OCI-LY3 (cell line): ENCODE results near the gene OPRL1.

Source experiments
- H2AFZ ChIP-seq: fragments of 200-600, 300-600 bp; shearing (Covaris generic); 2 replicates; pipeline ENCODE4 v1.6.0; 2014; ENCODE audit warnings: antibody characterized with exemption, low read depth, low read length
- H3K27ac ChIP-seq: fragments of 200-600, 300-600 bp; sonication (generic); 2 replicates; pipeline ENCODE4 v1.5.1; 2014; ENCODE audit warnings: mild to moderate bottlenecking, low read length, moderate library complexity, mixed read lengths
- H3K27me3 ChIP-seq: fragments of 200-600, 300-600 bp; sonication (generic); 2 replicates; pipeline ENCODE4 v1.6.1; 2014; ENCODE audit warnings: low read depth, low read length, mixed read lengths
- H3K36me3 ChIP-seq: fragments of 200-600, 300-600 bp; sonication (generic); replicated peaks from 2 replicates; pipeline ENCODE3; 2014; ENCODE audit warnings: low read depth, low read length, mixed read lengths
- H3K4me1 ChIP-seq: fragments of 300-600, 200-600 bp; sonication (generic); 2 replicates; pipeline ENCODE4 v1.6.1; 2014; ENCODE audit warnings: low read length, mixed read lengths
- H3K4me2 ChIP-seq: fragments of 200-600, 300-600 bp; sonication (generic); 2 replicates; pipeline ENCODE4 v1.6.1; 2014; ENCODE audit warnings: low read length, mixed read lengths
- H3K4me3 ChIP-seq: fragments of 300-600, 200-600 bp; sonication (generic); 2 replicates; pipeline ENCODE4 v1.5.1; 2014; ENCODE audit warnings: antibody characterized with exemption, mild to moderate bottlenecking, low read length, moderate library complexity
- H3K79me2 ChIP-seq: fragments of 300-600, 200-600 bp; shearing (Covaris generic); 2 replicates; pipeline ENCODE4 v1.6.1; 2014; ENCODE audit warnings: mild to moderate bottlenecking, low read length, mixed read lengths
- H3K9ac ChIP-seq: fragments of 300-600, 200-600 bp; shearing (Covaris generic); 2 replicates; pipeline ENCODE4 v1.6.0; 2014; ENCODE audit warnings: mild to moderate bottlenecking, low read length, moderate library complexity
- H3K9me3 ChIP-seq: fragments of 200-600, 300-600 bp; shearing (Covaris generic); 2 replicates; pipeline ENCODE4 v1.6.1; 2014; ENCODE audit warnings: low read length, mixed read lengths; ENCODE audit not compliant: insufficient read depth
- H4K20me1 ChIP-seq: fragments of 200-600, 300-600 bp; sonication (generic); 2 replicates; pipeline ENCODE4 v1.6.1; 2016; ENCODE audit warnings: low read length, mixed read lengths; ENCODE audit not compliant: insufficient read depth
- CTCF ChIP-seq: fragments of 200-600, 300-600 bp; sonication (generic); IDR thresholded peaks from 2 replicates; pipeline ENCODE4 v1.5.1; 2014; ENCODE audit warnings: antibody characterized with exemption, low read length, low read depth
- EZH2phosphoT487 ChIP-seq: fragments of 200-600 bp; shearing (Covaris generic); IDR thresholded peaks from 2 replicates; pipeline ENCODE4 v1.6.1; 2018; ENCODE audit warnings: antibody characterized with exemption, mixed run types, low read depth

Gene OPRL1

GRCh38 chr20:64096535-64096934 lies 16.7 kb downstream of the OPRL1 start:
- no peak for TF ChIP-seq EZH2phosphoT487
- no peak for TF ChIP-seq CTCF
- H3K36me3 ChIP-seq, result no peaks in the 10 kb centered on the region
- peaks cover 31% of the 10 kb centered on the region for H3K4me1 ChIP-seq
- H3K9ac ChIP-seq, result no peak overlapping the region
- H3K9me3 ChIP-seq, result no peaks in the 10 kb centered on the region
- H3K4me2 ChIP-seq, result no peak overlapping the region
- no peak overlapping the region for H3K27ac ChIP-seq
- peaks cover 13% of the 10 kb centered on the region for H3K27me3 ChIP-seq
- no peaks in the 10 kb centered on the region for H4K20me1 ChIP-seq
- no peaks in the 10 kb centered on the region for H3K79me2 ChIP-seq
- H2AFZ ChIP-seq, result no peak overlapping the region
- H3K4me3 ChIP-seq, result no peak overlapping the region

- no peak overlapping the region for H3K27ac ChIP-seq
- H3K4me2 ChIP-seq, result no peak overlapping the region
- H3K9ac ChIP-seq, result no peak overlapping the region
- H2AFZ ChIP-seq, result no peak overlapping the region
- no peaks in the 10 kb centered on the region for H3K36me3 ChIP-seq
- peaks cover 16% of the 10 kb centered on the region for H3K27me3 ChIP-seq
- H3K79me2 ChIP-seq, result no peaks in the 10 kb centered on the region
- H3K9me3 ChIP-seq, result no peaks in the 10 kb centered on the region
- H3K4me1 ChIP-seq, result peaks cover 34% of the 10 kb centered on the region
- H4K20me1 ChIP-seq, result no peaks in the 10 kb centered on the region
- no peak overlapping the region for H3K4me3 ChIP-seq
- TF ChIP-seq EZH2phosphoT487, result no peak
- TF ChIP-seq CTCF, result no peak
Observed at GRCh38 chr20:64098471-64099013, 18.7 kb downstream of the OPRL1 start.

- H3K27ac ChIP-seq, result peak overlapping the region; percentile 6; the same call in 1 of the 2 replicates
- H3K36me3 ChIP-seq, result no peaks in the 10 kb centered on the region
- H3K27me3 ChIP-seq, result peaks cover 18% of the 10 kb centered on the region
- no peak overlapping the region for H3K4me3 ChIP-seq
- H3K4me1 ChIP-seq, result peaks cover 34% of the 10 kb centered on the region
- no peaks in the 10 kb centered on the region for H3K9me3 ChIP-seq
- no peaks in the 10 kb centered on the region for H3K79me2 ChIP-seq
- no peak overlapping the region for H2AFZ ChIP-seq
- no peaks in the 10 kb centered on the region for H4K20me1 ChIP-seq
- no peak overlapping the region; the same call in 1 of the 2 replicates for H3K4me2 ChIP-seq
- H3K9ac ChIP-seq, result no peak overlapping the region
- no peak for TF ChIP-seq CTCF
- TF ChIP-seq EZH2phosphoT487, result no peak
Observed at GRCh38 chr20:64099086-64099786, 19.4 kb downstream of the OPRL1 start.

- Histone ChIP-seq H3K36me3 (no peaks in the 10 kb centered on the region), H3K27ac (peak overlapping the region; percentile 17; the same call in 1 of the 2 replicates), H3K79me2 (no peaks in the 10 kb centered on the region), H4K20me1 (no peaks in the 10 kb centered on the region), H3K27me3 (peaks cover 18% of the 10 kb centered on the region), H3K9ac (no peak overlapping the region), H3K9me3 (no peaks in the 10 kb centered on the region), H2AFZ (no peak overlapping the region), H3K4me2 (peak overlapping the region; percentile 48), H3K4me1 (peaks cover 34% of the 10 kb centered on the region), H3K4me3 (peak overlapping the region; percentile 26)
- TF ChIP-seq CTCF (no peak), EZH2phosphoT487 (no peak)
Observed at GRCh38 chr20:64099880-64100565, 20.1 kb downstream of the OPRL1 start.
